ENCODE data around the gene MAPK11.
"Not testable (repeated sequence)": the region's sequence is repeated elsewhere in the genome, so short reads cannot be mapped to it uniquely, and the experiment has no call there.

Gene MAPK11

GRCh38 chr22:50280022-50280707, 10.0 kb upstream of the MAPK11 start:
- Histone ChIP-seq H3K36me3 (ENCODE audit: insufficient read depth, low read length) (peaks cover 62% of the 10 kb centered on the region; the same call in 1 of the 2 replicates), H3K9me3 (ENCODE audit: low read depth, low read length) (no peaks in the 10 kb centered on the region), H3K4me3 (no peak overlapping the region), H3K9ac (ENCODE audit: insufficient read length) (no peak overlapping the region), H3K27ac (no peak overlapping the region)
- TF ChIP-seq EZH2 (IDR thresholded peaks at IDR 0.05) (no peak), POLR2AphosphoS5 (IDR thresholded peaks at IDR 0.05; ENCODE audit: borderline replicate concordance, low read depth, low read length) (no peak), FOXP2 (optimal IDR thresholded peaks at IDR 0.05; ENCODE audit: control extremely low read depth, extremely low read length, insufficient read depth) (no peak)
- DNase-seq (ENCODE audit: low read depth, low spot score), result no peak

GRCh38 chr22:50278956-50279619, 8.9 kb upstream of the MAPK11 start:
- Histone ChIP-seq H3K9ac (ENCODE audit: insufficient read length) (no peak overlapping the region), H3K36me3 (ENCODE audit: insufficient read depth, low read length) (peaks cover 65% of the 10 kb centered on the region; the same call in 1 of the 2 replicates), H3K27ac (no peak overlapping the region), H3K4me3 (no peak overlapping the region), H3K9me3 (ENCODE audit: low read depth, low read length) (no peaks in the 10 kb centered on the region)
- TF ChIP-seq FOXP2 (optimal IDR thresholded peaks at IDR 0.05; ENCODE audit: control extremely low read depth, extremely low read length, insufficient read depth) (no peak), POLR2AphosphoS5 (IDR thresholded peaks at IDR 0.05; ENCODE audit: borderline replicate concordance, low read depth, low read length) (no peak), EZH2 (IDR thresholded peaks at IDR 0.05) (no peak)
- no peak for DNase-seq (ENCODE audit: low read depth, low spot score)

GRCh38 chr22:50278461-50278860, 8.3 kb upstream of the MAPK11 start:
- H3K4me3 ChIP-seq, result no peak overlapping the region
- no peak overlapping the region for H3K9ac ChIP-seq (ENCODE audit: insufficient read length)
- no peak overlapping the region for H3K27ac ChIP-seq
- H3K36me3 ChIP-seq (ENCODE audit: insufficient read depth, low read length), result peaks cover 63% of the 10 kb centered on the region; the same call in 1 of the 2 replicates
- TF ChIP-seq EZH2 (IDR thresholded peaks at IDR 0.05), result no peak
- no peak for TF ChIP-seq FOXP2 (optimal IDR thresholded peaks at IDR 0.05; ENCODE audit: control extremely low read depth, extremely low read length, insufficient read depth)
- no peak for TF ChIP-seq POLR2AphosphoS5 (IDR thresholded peaks at IDR 0.05; ENCODE audit: borderline replicate concordance, low read depth, low read length)
- DNase-seq (ENCODE audit: low read depth, low spot score), result no peak
- H3K9me3 ChIP-seq (ENCODE audit: low read depth, low read length), result no peaks in the 10 kb centered on the region

- Histone ChIP-seq H3K9me3 (ENCODE audit: low read depth, low read length) (no peaks in the 10 kb centered on the region), H3K36me3 (ENCODE audit: insufficient read depth, low read length) (peaks cover 58% of the 10 kb centered on the region; the same call in 1 of the 2 replicates), H3K9ac (ENCODE audit: insufficient read length) (no peak overlapping the region), H3K4me3 (no peak overlapping the region), H3K27ac (no peak overlapping the region)
- no peak for DNase-seq (ENCODE audit: low read depth, low spot score)
- TF ChIP-seq POLR2AphosphoS5 (IDR thresholded peaks at IDR 0.05; ENCODE audit: borderline replicate concordance, low read depth, low read length), result no peak
- no peak for TF ChIP-seq EZH2 (IDR thresholded peaks at IDR 0.05)
- TF ChIP-seq FOXP2 (optimal IDR thresholded peaks at IDR 0.05; ENCODE audit: control extremely low read depth, extremely low read length, insufficient read depth), result no peak
Measured at GRCh38 chr22:50277761-50278160, 7.6 kb upstream of the MAPK11 start.

- Histone ChIP-seq H3K36me3 (ENCODE audit: insufficient read depth, low read length) (peaks cover 49% of the 10 kb centered on the region; the same call in 1 of the 2 replicates), H3K9me3 (ENCODE audit: low read depth, low read length) (no peaks in the 10 kb centered on the region), H3K4me3 (no peak overlapping the region), H3K27ac (no peak overlapping the region), H3K9ac (ENCODE audit: insufficient read length) (no peak overlapping the region)
- DNase-seq (ENCODE audit: low read depth, low spot score), result no peak
- TF ChIP-seq EZH2 (IDR thresholded peaks at IDR 0.05), result no peak
- no peak for TF ChIP-seq POLR2AphosphoS5 (IDR thresholded peaks at IDR 0.05; ENCODE audit: borderline replicate concordance, low read depth, low read length)
- no peak for TF ChIP-seq FOXP2 (optimal IDR thresholded peaks at IDR 0.05; ENCODE audit: control extremely low read depth, extremely low read length, insufficient read depth)
Measured at GRCh38 chr22:50276143-50276542, 6.0 kb upstream of the MAPK11 start.

GRCh38 chr22:50275181-50276055, 5.2 kb upstream of the MAPK11 start:
- no peak overlapping the region for H3K4me3 ChIP-seq
- H3K9me3 ChIP-seq (ENCODE audit: low read depth, low read length), result no peaks in the 10 kb centered on the region
- DNase-seq (ENCODE audit: low read depth, low spot score), result no peak
- H3K27ac ChIP-seq, result no peak overlapping the region
- no peak overlapping the region for H3K9ac ChIP-seq (ENCODE audit: insufficient read length)
- peaks cover 44% of the 10 kb centered on the region; the same call in 1 of the 2 replicates for H3K36me3 ChIP-seq (ENCODE audit: insufficient read depth, low read length)
- TF ChIP-seq EZH2 (IDR thresholded peaks at IDR 0.05), result no peak
- no peak for TF ChIP-seq FOXP2 (optimal IDR thresholded peaks at IDR 0.05; ENCODE audit: control extremely low read depth, extremely low read length, insufficient read depth)
- no peak for TF ChIP-seq POLR2AphosphoS5 (IDR thresholded peaks at IDR 0.05; ENCODE audit: borderline replicate concordance, low read depth, low read length)

- Histone ChIP-seq H3K4me3 (no peak overlapping the region), H3K27ac (no peak overlapping the region), H3K9me3 (ENCODE audit: low read depth, low read length) (no peaks in the 10 kb centered on the region), H3K36me3 (ENCODE audit: insufficient read depth, low read length) (peaks cover 39% of the 10 kb centered on the region; the same call in 1 of the 2 replicates), H3K9ac (ENCODE audit: insufficient read length) (no peak overlapping the region)
- TF ChIP-seq POLR2AphosphoS5 (IDR thresholded peaks at IDR 0.05; ENCODE audit: borderline replicate concordance, low read depth, low read length) (no peak), FOXP2 (optimal IDR thresholded peaks at IDR 0.05; ENCODE audit: control extremely low read depth, extremely low read length, insufficient read depth) (no peak), EZH2 (IDR thresholded peaks at IDR 0.05) (no peak)
- no peak for DNase-seq (ENCODE audit: low read depth, low spot score)
Measured at GRCh38 chr22:50274771-50275170, 4.6 kb upstream of the MAPK11 start.

GRCh38 chr22:50274311-50274710, 4.1 kb upstream of the MAPK11 start:
- no peak for TF ChIP-seq EZH2 (IDR thresholded peaks at IDR 0.05)
- TF ChIP-seq FOXP2 (optimal IDR thresholded peaks at IDR 0.05; ENCODE audit: control extremely low read depth, extremely low read length, insufficient read depth), result no peak
- TF ChIP-seq POLR2AphosphoS5 (IDR thresholded peaks at IDR 0.05; ENCODE audit: borderline replicate concordance, low read depth, low read length), result no peak
- Histone ChIP-seq H3K36me3 (ENCODE audit: insufficient read depth, low read length) (peaks cover 38% of the 10 kb centered on the region; the same call in 1 of the 2 replicates), H3K4me3 (no peak overlapping the region), H3K9ac (ENCODE audit: insufficient read length) (no peak overlapping the region), H3K27ac (no peak overlapping the region), H3K9me3 (ENCODE audit: low read depth, low read length) (no peaks in the 10 kb centered on the region)
- DNase-seq (ENCODE audit: low read depth, low spot score), result no peak

- H3K9ac ChIP-seq (ENCODE audit: insufficient read length); H3K27ac ChIP-seq; H3K4me3 ChIP-seq; DNase-seq (ENCODE audit: low read depth, low spot score); H3K9me3 ChIP-seq (ENCODE audit: low read depth, low read length): not testable (repeated sequence)
- peaks cover 34% of the 10 kb centered on the region; the same call in 1 of the 2 replicates for H3K36me3 ChIP-seq (ENCODE audit: insufficient read depth, low read length)
Measured at GRCh38 chr22:50273781-50274180, 3.6 kb upstream of the MAPK11 start.

- peaks cover 31% of the 10 kb centered on the region; the same call in 1 of the 2 replicates for H3K36me3 ChIP-seq (ENCODE audit: insufficient read depth, low read length)
- H3K4me3 ChIP-seq; DNase-seq (ENCODE audit: low read depth, low spot score); H3K9ac ChIP-seq (ENCODE audit: insufficient read length); H3K27ac ChIP-seq; H3K9me3 ChIP-seq (ENCODE audit: low read depth, low read length): not testable (repeated sequence)
Measured at GRCh38 chr22:50273352-50273751, 3.2 kb upstream of the MAPK11 start.
